B cell (primary cell): Measurements from ENCODE around the gene CECR2. TPM values are rescaled to one million over a fixed set of nuclear protein-coding genes. Genes with fewer than 3 reads are reported as not detected.

Experiments
- ATAC-seq: fragments of 200-7000 bp; cut with Tn5 transposase; one replicate; pipeline ENCODE4 v1.10.0; 2021; ENCODE audit warnings: low read depth, mild to moderate bottlenecking, moderate number of reproducible peaks, moderate library complexity
- CTCF ChIA-PET: fragments of 350-600 bp; sonication (Branson Sonifier 250); formaldehyde crosslinking; loops from one replicate; lab custom pipeline; 2021; ENCODE audit warnings: antibody characterized with exemption, inconsistent platforms; lab: Charles Lee
- POLR2A ChIA-PET: fragments of 350-600 bp; sonication (Branson Sonifier 250); formaldehyde crosslinking; loops from one replicate; lab custom pipeline; 2021; ENCODE audit warnings: antibody characterized with exemption; lab: Charles Lee
- DNase-seq: peaks from one replicate; pipeline ENCODE4 v3.0.0; 2013
- H2AFZ ChIP-seq: 2 replicates; pipeline ENCODE4 v1.6.1; 2012; ENCODE audit warnings: mild to moderate bottlenecking, low read depth, low read length; ENCODE audit not compliant: insufficient read depth, poor library complexity, severe bottlenecking
- H3K27ac ChIP-seq, 2 donors: 1 replicate in 1 of 2; 2 replicates in 1 of 2; pipeline ENCODE4 v1.5.1; 2012 to 2013; ENCODE audit warnings: low read length in 2 of 2, mild to moderate bottlenecking in 2 of 2, moderate library complexity in 1 of 2
- H3K27me3 ChIP-seq, 4 experiments: fragments of 200-600 bp in 1 of 4; sonication (generic) in 1 of 4; replicated peaks in 1 of 4; 1 replicate in 2 of 4; 2 replicates in 2 of 4; pipeline versions ENCODE4 v1.6.1 to v1.7.0; 2013 to 2016; ENCODE audit warnings: low read length in 3 of 4, mild to moderate bottlenecking in 2 of 4, mixed read lengths in 1 of 4, moderate library complexity in 1 of 4; ENCODE audit not compliant: insufficient read depth in 4 of 4, control insufficient read depth in 3 of 4; ENCODE audit errors: control extremely low read depth in 1 of 4
- H3K36me3 ChIP-seq, 2 experiments: replicated peaks in 1 of 2; 1 replicate in 1 of 2; 2 replicates in 1 of 2; pipeline versions ENCODE4 v1.6.1 to v1.7.1; 2013; ENCODE audit warnings: low read length in 1 of 2; ENCODE audit not compliant: insufficient read depth in 2 of 2, control insufficient read depth in 1 of 2; ENCODE audit errors: control extremely low read depth in 1 of 2, extremely low read depth in 1 of 2
- H3K4me1 ChIP-seq, 2 donors: fragments of 200-600 bp in 1 of 2; sonication (generic) in 1 of 2; 1 replicate in 1 of 2; 2 replicates in 1 of 2; pipeline versions ENCODE4 v1.5.1 to v1.6.1; 2013 to 2017; ENCODE audit warnings: low read length in 2 of 2; ENCODE audit not compliant: control insufficient read depth in 2 of 2, insufficient read depth in 2 of 2
- H3K4me2 ChIP-seq: replicated peaks from 2 replicates; pipeline ENCODE3; 2012; ENCODE audit warnings: mild to moderate bottlenecking, low read depth, low read length; ENCODE audit not compliant: poor library complexity, severe bottlenecking
- H3K4me3 ChIP-seq, 5 experiments: fragments of 200-600 bp in 1 of 5; sonication (generic) in 1 of 5; 1 replicate in 3 of 5; 2 replicates in 2 of 5; pipeline versions ENCODE4 v1.5.1 to v1.7.0; 2011 to 2016; ENCODE audit warnings: low read length in 4 of 5, mild to moderate bottlenecking in 4 of 5, low read depth in 2 of 5, control low read depth in 1 of 5, moderate library complexity in 1 of 5; ENCODE audit not compliant: insufficient read depth in 1 of 5; ENCODE audit errors: control extremely low read depth in 1 of 5, extremely low read depth in 1 of 5
- H3K79me2 ChIP-seq: fragments of 200-600 bp; sonication (generic); one replicate; pipeline ENCODE4 v1.6.0; 2016; ENCODE audit warnings: low read length; ENCODE audit not compliant: control insufficient read depth, insufficient read depth
- H3K9ac ChIP-seq: fragments of 200-600 bp; sonication (generic); 2 replicates; pipeline ENCODE4 v1.6.1; 2017; ENCODE audit warnings: mild to moderate bottlenecking, low read length, moderate library complexity
- H3K9me3 ChIP-seq, 3 donors: one replicate each; pipeline versions ENCODE4 v1.6.1 to v1.7.1; 2013; ENCODE audit warnings: low read length in 2 of 3; ENCODE audit not compliant: control insufficient read depth in 2 of 3, insufficient read depth in 1 of 3; ENCODE audit errors: control extremely low read depth in 1 of 3
- H4K20me1 ChIP-seq: 2 replicates; pipeline ENCODE4 v1.6.0; 2012; ENCODE audit warnings: mild to moderate bottlenecking, low read length; ENCODE audit not compliant: insufficient read depth, control insufficient read depth, poor library complexity, severe bottlenecking
- H3K27ac Mint-ChIP-seq: one replicate; pipeline ENCODE4 v1.8.0; 2021; ENCODE audit warnings: mixed read lengths
- H3K27me3 Mint-ChIP-seq: one replicate; pipeline ENCODE4 v1.8.0; 2021; ENCODE audit warnings: mixed read lengths
- H3K4me1 Mint-ChIP-seq: one replicate; pipeline ENCODE4 v1.8.0; 2021; ENCODE audit warnings: mixed read lengths
- H3K4me3 Mint-ChIP-seq: one replicate; pipeline ENCODE4 v1.8.0; 2021; ENCODE audit warnings: mixed read lengths
- H3K9me3 Mint-ChIP-seq: one replicate; pipeline ENCODE4 v1.8.0; 2022; ENCODE audit warnings: mixed read lengths; ENCODE audit not compliant: insufficient read depth
- CTCF ChIP-seq: fragments of 200-600 bp; IDR thresholded peaks from one replicate; pipeline ENCODE4 v1.8.0; 2022; ENCODE audit warnings: antibody characterized with exemption, mild to moderate bottlenecking
- EZH2 ChIP-seq: IDR thresholded peaks from 2 replicates; pipeline ENCODE4 v1.6.1; 2012; ENCODE audit warnings: borderline replicate concordance, low read depth, mild to moderate bottlenecking, moderate library complexity, low read length; ENCODE audit not compliant: insufficient read depth, poor library complexity, severe bottlenecking
- WGBS: methylation state at CpG from one replicate; pipeline ENCODE4 v1.1.5; 2013; ENCODE audit warnings: missing lambda C conversion rate; ENCODE audit not compliant: insufficient coverage; 5-methylcytosine and 5-hydroxymethylcytosine counted together
- intact Hi-C: fragments of 100-400 bp; cut with micrococcal nuclease; formaldehyde crosslinking; loops from one replicate; pipeline ENCODE4 v1.10.0; 2022
- polyA plus RNA-seq: library from polyadenylated mRNA; depleted of rRNA; stranded (reverse); fragments of >200 nt; gene quantifications from 2 replicates; pipeline ENCODE4 v1.2.3, GENCODE V29; 2012
- total RNA-seq, 2 donors: library from RNA; stranded (reverse); fragments of 120-200 nt in 1 of 2; gene quantifications; 1 replicate in 1 of 2; 2 replicates in 1 of 2; pipeline versions ENCODE4 v1.2.3 to v1.2.4, GENCODE V29; 2013 to 2022

CECR2 gene
- total and polyA plus RNA-seq, 2 donors (not counting 1 experiment from before 2014, with no cell fraction given): 0.13 to 6.6 TPM

- Histone ChIP-seq H4K20me1 (no peaks in the 10 kb centered on the region), H3K27me3 (no peaks in the 10 kb centered on the region), H3K9ac (no peak overlapping the region), H3K4me2 (no peak overlapping the region), H3K79me2 (no peaks in the 10 kb centered on the region), H3K27ac (no peak overlapping the region), H3K36me3 (no peaks in the 10 kb centered on the region), H3K4me3 (no peak overlapping the region), H2AFZ (no peak overlapping the region), H3K4me1 (peaks cover 5% of the 10 kb centered on the region in 2 donors), H3K9me3 (peaks cover 0 to 6% (median 0%) of the 10 kb centered on the region in 3 donors)
- H3K27me3 Mint-ChIP-seq: peaks cover 10% of the 10 kb centered on the region
- intact Hi-C loops: no loop called here
- no peaks in the 10 kb centered on the region for H3K4me1 Mint-ChIP-seq
- DNase-seq (no peak), ATAC-seq (no peak)
- no peak for TF ChIP-seq EZH2
- no peak for TF ChIP-seq CTCF
- no peak overlapping the region for H3K4me3 Mint-ChIP-seq
- no peaks in the 10 kb centered on the region for H3K9me3 Mint-ChIP-seq
- WGBS: 77% methylated on average over 9 of the region's 14 CpGs
- CTCF ChIA-PET: interaction anchor here (1.2 kb wide), 1 partner anchor 134 kb away, joined by 3 read pairs; no protein-coding TSS in a partner anchor
- no peak overlapping the region for H3K27ac Mint-ChIP-seq
- POLR2A ChIA-PET: no interaction called here
These were observed 20.7 kb upstream of the CECR2 start for GRCh38 chr22:17348464-17349103.

GRCh38 chr22:17349172-17349571 lies 20.1 kb upstream of the CECR2 start:
- POLR2A ChIA-PET: no interaction called here
- CTCF ChIA-PET: interaction anchor here (1.2 kb wide), 1 partner anchor 134 kb away, joined by 3 read pairs; no protein-coding TSS in a partner anchor
- WGBS: 88% methylated on average over 9 of the region's 10 CpGs
- TF ChIP-seq CTCF (no peak), EZH2 (no peak)
- intact Hi-C loops: no loop called here
- no peaks in the 10 kb centered on the region for H3K4me1 ChIP-seq
- Mint-ChIP-seq H3K9me3 (no peaks in the 10 kb centered on the region), H3K27me3 (peaks cover 10% of the 10 kb centered on the region), H3K4me1 (no peaks in the 10 kb centered on the region), H3K27ac (no peak overlapping the region), H3K4me3 (no peak overlapping the region)
- peaks cover 0 to under 1% (median 0%) of the 10 kb centered on the region in 3 donors for H3K9me3 ChIP-seq
- no peak for ATAC-seq
- no peaks in the 10 kb centered on the region for H3K79me2 ChIP-seq
- no peak overlapping the region for H3K4me3 ChIP-seq
- H2AFZ ChIP-seq: no peak overlapping the region
- H3K36me3 ChIP-seq: no peaks in the 10 kb centered on the region
- H3K27me3 ChIP-seq: no peaks in the 10 kb centered on the region
- DNase-seq: no peak
- H3K9ac ChIP-seq: no peak overlapping the region
- H4K20me1 ChIP-seq: no peaks in the 10 kb centered on the region
- no peak overlapping the region for H3K4me2 ChIP-seq
- H3K27ac ChIP-seq: no peak overlapping the region
